ENCODE results near the gene HSPB3.

- TF ChIP-seq PHF8 (conservative IDR thresholded peaks at IDR 0.05; ENCODE audit: low read depth, low read length), result no peak
- no peak for TF ChIP-seq CTCF (IDR thresholded peaks at IDR 0.05; ENCODE audit: control extremely low read depth in 1 of 3, insufficient read depth in 1 of 3, low read depth in 1 of 3, low read length in 3 of 3)
- TF ChIP-seq EZH2 (IDR thresholded peaks at IDR 0.05; ENCODE audit: low read depth, low read length, severe bottlenecking), result no peak
- TF ChIP-seq CHD2 (IDR thresholded peaks at IDR 0.05; ENCODE audit: low read length), result no peak
- no peak for TF ChIP-seq SP4 (IDR thresholded peaks at IDR 0.05; ENCODE audit: low read length)
- TF ChIP-seq SP2 (IDR thresholded peaks at IDR 0.05; ENCODE audit: low read length), result no peak
- no peak for TF ChIP-seq JUND (IDR thresholded peaks at IDR 0.05; ENCODE audit: low read length)
- TF ChIP-seq POLR2AphosphoS5 (IDR thresholded peaks at IDR 0.05; ENCODE audit: low read depth, low read length), result no peak
- TF ChIP-seq POLR2A (IDR thresholded peaks at IDR 0.05; ENCODE audit: control extremely low read depth in 1 of 2, low read depth in 2 of 2, low read length in 2 of 2), result no peak
- no peak for TF ChIP-seq CBX5 (IDR thresholded peaks at IDR 0.05; ENCODE audit: low read depth, low read length)
- TF ChIP-seq USF2 (IDR thresholded peaks at IDR 0.05; ENCODE audit: low read length), result no peak
- no peak for TF ChIP-seq JUN (IDR thresholded peaks at IDR 0.05; ENCODE audit: low read depth, low read length)
Measured at GRCh38 chr5:54415147-54415546, 40.4 kb upstream of the HSPB3 start.

All from H1 (cell line).